Measurements from ENCODE around the gene NEURL1B.

Gene NEURL1B

GRCh38 chr5:172644711-172645110, 3.6 kb downstream of the NEURL1B start:
- Histone ChIP-seq H3K4me1 (peaks cover 0 to 86% (median 66%) of the 10 kb centered on the region in 4 donors), H3K4me3 (no peak overlapping the region), H3K27me3 (no peaks in the 10 kb centered on the region), H3K36me3 (no peaks in the 10 kb centered on the region), H3K9me3 (no peaks in the 10 kb centered on the region), H3K27ac (peak overlapping the region; percentile 87 to 88)
- DNase-seq: peak in 1 of 2 donors; percentile 33
- TF ChIP-seq, protein P1, sequence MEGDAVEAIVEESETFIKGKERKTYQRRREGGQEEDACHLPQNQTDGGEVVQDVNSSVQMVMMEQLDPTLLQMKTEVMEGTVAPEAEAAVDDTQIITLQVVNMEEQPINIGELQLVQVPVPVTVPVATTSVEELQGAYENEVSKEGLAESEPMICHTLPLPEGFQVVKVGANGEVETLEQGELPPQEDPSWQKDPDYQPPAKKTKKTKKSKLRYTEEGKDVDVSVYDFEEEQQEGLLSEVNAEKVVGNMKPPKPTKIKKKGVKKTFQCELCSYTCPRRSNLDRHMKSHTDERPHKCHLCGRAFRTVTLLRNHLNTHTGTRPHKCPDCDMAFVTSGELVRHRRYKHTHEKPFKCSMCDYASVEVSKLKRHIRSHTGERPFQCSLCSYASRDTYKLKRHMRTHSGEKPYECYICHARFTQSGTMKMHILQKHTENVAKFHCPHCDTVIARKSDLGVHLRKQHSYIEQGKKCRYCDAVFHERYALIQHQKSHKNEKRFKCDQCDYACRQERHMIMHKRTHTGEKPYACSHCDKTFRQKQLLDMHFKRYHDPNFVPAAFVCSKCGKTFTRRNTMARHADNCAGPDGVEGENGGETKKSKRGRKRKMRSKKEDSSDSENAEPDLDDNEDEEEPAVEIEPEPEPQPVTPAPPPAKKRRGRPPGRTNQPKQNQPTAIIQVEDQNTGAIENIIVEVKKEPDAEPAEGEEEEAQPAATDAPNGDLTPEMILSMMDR (IDR thresholded peaks at IDR 0.05): no peak
- intact Hi-C loops (cut with DNase I; ENCODE audit: low total_unique reads): loop anchor here (5.0 kb wide), 1 partner anchor 53 kb away; no protein-coding TSS in a partner anchor

DNA sequence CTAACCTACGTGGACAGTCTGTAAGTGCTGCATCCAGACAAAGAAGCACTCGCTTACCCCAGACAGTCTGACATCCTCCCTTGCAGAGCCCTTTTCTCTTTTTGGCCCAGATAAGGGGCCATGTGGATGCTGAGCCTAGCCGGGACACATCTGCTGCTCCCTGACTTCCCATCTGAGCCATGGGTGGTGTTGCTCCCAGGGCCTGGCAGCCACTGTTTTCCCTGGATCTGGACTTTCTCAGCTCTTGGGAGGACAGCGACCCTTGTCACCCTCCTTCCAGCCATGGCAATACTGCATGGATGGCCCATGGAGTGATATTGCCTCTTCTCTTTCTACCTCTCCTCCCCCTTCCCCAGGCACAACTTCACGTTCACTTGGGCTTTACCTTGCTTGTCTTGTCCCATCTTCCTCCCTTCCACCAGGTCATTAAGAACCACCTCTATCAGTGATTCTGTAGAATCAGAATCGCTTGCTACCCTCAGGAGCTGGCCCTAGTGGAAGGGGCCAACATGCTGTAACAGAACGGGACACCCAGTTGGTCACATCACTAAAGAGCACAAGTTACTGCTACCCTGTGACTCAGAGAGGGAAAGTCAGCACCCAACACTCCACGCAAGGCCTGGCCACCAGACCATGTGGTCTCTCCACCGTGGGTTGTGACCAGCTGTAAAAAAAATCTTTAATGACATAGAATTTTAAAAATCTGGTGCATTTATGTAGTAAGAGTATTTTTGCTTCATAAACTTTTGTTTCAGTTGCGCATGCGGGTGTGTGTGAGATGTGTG, 4.4 kb downstream of the NEURL1B start:
- H3K27me3 ChIP-seq: no peaks in the 10 kb centered on the region
- peaks cover 0 to 89% (median 66%) of the 10 kb centered on the region in 4 donors for H3K4me1 ChIP-seq
- peak overlapping the region; percentile 87 to 88 for H3K27ac ChIP-seq
- no peak overlapping the region for H3K4me3 ChIP-seq
- no peaks in the 10 kb centered on the region for H3K9me3 ChIP-seq
- peak in 1 of 2 donors; percentile 60 for DNase-seq
- TF ChIP-seq, protein P1 (IDR thresholded peaks at IDR 0.05): no peak
- H3K36me3 ChIP-seq: no peaks in the 10 kb centered on the region
- intact Hi-C loops (cut with DNase I; ENCODE audit: low total_unique reads): no loop called here

GRCh38 chr5:172646716-172647285, 5.7 kb downstream of the NEURL1B start:
- H3K9me3 ChIP-seq: no peaks in the 10 kb centered on the region
- H3K4me3 ChIP-seq: no peak overlapping the region
- TF ChIP-seq, protein P1 (IDR thresholded peaks at IDR 0.05): peak; percentile 47 to 49
- peak overlapping the region; percentile 87 to 88 for H3K27ac ChIP-seq
- intact Hi-C loops (cut with DNase I; ENCODE audit: low total_unique reads): no loop called here
- peaks cover 0 to 82% (median 56%) of the 10 kb centered on the region in 4 donors for H3K4me1 ChIP-seq
- H3K36me3 ChIP-seq: no peaks in the 10 kb centered on the region
- no peaks in the 10 kb centered on the region for H3K27me3 ChIP-seq
- peak in 1 of 2 donors; percentile 79 for DNase-seq

GRCh38 chr5:172647352-172648012, 6.4 kb downstream of the NEURL1B start:
- DNase-seq: peak in 1 of 2 donors; percentile 62
- no peak overlapping the region for H3K4me3 ChIP-seq
- no peaks in the 10 kb centered on the region for H3K36me3 ChIP-seq
- peaks cover 0 to 77% (median 52%) of the 10 kb centered on the region in 4 donors for H3K4me1 ChIP-seq
- H3K27me3 ChIP-seq: no peaks in the 10 kb centered on the region
- peak overlapping the region; percentile 87 to 88 for H3K27ac ChIP-seq
- H3K9me3 ChIP-seq: no peaks in the 10 kb centered on the region
- intact Hi-C loops (cut with DNase I; ENCODE audit: low total_unique reads): no loop called here
- TF ChIP-seq, protein P1 (IDR thresholded peaks at IDR 0.05): no peak

GRCh38 chr5:172648013-172648381, 6.9 kb downstream of the NEURL1B start:
- TF ChIP-seq, protein P1 (IDR thresholded peaks at IDR 0.05): no peak
- Histone ChIP-seq H3K36me3 (no peaks in the 10 kb centered on the region), H3K9me3 (no peaks in the 10 kb centered on the region), H3K4me1 (peaks cover 0 to 77% (median 47%) of the 10 kb centered on the region in 4 donors), H3K4me3 (no peak overlapping the region), H3K27me3 (no peaks in the 10 kb centered on the region), H3K27ac (peak overlapping the region; percentile 87 to 88)
- intact Hi-C loops (cut with DNase I; ENCODE audit: low total_unique reads): no loop called here
- peak in 1 of 2 donors; percentile 45 for DNase-seq
